A549 (cell line): ENCODE results near the gene SHC2.

Experiments
- KDM1A ChIP-seq: fragments of 200-600 bp; sonication (generic); IDR thresholded peaks from 2 replicates; pipeline ENCODE4 v1.6.1; 2016; ENCODE audit warnings: low read depth, mild to moderate bottlenecking
- KDM5A ChIP-seq: fragments of 200-600 bp; sonication (generic); IDR thresholded peaks from 2 replicates; pipeline ENCODE4 v1.6.1; 2016; ENCODE audit warnings: antibody characterized with exemption, mild to moderate bottlenecking
- TP53 ChIP-seq: fragments of 250-450 bp; sonication (Bioruptor Pico); IDR thresholded peaks from 2 replicates; pipeline ENCODE4 v1.5.0; 2021; ENCODE audit warnings: mild to moderate bottlenecking, moderate library complexity
- TF ChIP-seq, protein P1 (sequence below): IDR thresholded peaks from 2 replicates; pipeline ENCODE4 v1.6.1; 2012; ENCODE audit warnings: low read depth, borderline replicate concordance
- TF ChIP-seq, protein P2 (sequence below): fragments of 150-350 bp; IDR thresholded peaks from 2 replicates; pipeline ENCODE4 v1.6.1; 2014; ENCODE audit warnings: low read depth, mild to moderate bottlenecking, low read length
- TF ChIP-seq, protein P3 (sequence below): fragments of >200 bp; sonication (Bioruptor Twin); formaldehyde crosslinking; IDR thresholded peaks from 3 replicates; pipeline ENCODE4 v1.5.1; 2016
- TF ChIP-seq, protein P4 (sequence below): IDR thresholded peaks from 2 replicates; pipeline ENCODE4 v1.6.1; 2012

DNA sequence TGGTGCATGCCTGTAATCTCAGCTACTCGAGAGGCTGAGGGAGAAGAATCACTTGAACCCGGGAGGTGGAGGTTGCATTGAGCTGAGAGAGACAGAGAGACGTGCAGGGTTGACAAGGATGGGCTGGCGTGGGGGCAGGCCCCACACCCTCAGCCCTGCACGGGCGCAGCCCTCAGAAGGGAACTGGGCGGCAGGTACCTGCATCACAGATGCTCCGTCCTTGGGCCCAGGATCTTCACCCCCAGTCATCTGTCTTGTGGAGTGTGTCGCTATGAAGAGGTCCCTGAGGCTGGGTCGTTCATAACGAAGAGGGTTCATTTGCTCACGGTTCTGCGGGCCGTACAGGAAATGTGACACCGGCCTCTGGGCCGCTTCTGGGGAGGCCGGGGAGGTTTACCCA is 72.1 kb downstream of the SHC2 start:
- TF ChIP-seq, protein P1, sequence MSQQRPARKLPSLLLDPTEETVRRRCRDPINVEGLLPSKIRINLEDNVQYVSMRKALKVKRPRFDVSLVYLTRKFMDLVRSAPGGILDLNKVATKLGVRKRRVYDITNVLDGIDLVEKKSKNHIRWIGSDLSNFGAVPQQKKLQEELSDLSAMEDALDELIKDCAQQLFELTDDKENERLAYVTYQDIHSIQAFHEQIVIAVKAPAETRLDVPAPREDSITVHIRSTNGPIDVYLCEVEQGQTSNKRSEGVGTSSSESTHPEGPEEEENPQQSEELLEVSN: no peak
- TF ChIP-seq, protein P2, sequence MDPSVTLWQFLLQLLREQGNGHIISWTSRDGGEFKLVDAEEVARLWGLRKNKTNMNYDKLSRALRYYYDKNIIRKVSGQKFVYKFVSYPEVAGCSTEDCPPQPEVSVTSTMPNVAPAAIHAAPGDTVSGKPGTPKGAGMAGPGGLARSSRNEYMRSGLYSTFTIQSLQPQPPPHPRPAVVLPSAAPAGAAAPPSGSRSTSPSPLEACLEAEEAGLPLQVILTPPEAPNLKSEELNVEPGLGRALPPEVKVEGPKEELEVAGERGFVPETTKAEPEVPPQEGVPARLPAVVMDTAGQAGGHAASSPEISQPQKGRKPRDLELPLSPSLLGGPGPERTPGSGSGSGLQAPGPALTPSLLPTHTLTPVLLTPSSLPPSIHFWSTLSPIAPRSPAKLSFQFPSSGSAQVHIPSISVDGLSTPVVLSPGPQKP: no peak
- TF ChIP-seq KDM1A (no peak), KDM5A (no peak), TP53 (CRISPR knock-in tag) (no peak)
- TF ChIP-seq, protein P3, sequence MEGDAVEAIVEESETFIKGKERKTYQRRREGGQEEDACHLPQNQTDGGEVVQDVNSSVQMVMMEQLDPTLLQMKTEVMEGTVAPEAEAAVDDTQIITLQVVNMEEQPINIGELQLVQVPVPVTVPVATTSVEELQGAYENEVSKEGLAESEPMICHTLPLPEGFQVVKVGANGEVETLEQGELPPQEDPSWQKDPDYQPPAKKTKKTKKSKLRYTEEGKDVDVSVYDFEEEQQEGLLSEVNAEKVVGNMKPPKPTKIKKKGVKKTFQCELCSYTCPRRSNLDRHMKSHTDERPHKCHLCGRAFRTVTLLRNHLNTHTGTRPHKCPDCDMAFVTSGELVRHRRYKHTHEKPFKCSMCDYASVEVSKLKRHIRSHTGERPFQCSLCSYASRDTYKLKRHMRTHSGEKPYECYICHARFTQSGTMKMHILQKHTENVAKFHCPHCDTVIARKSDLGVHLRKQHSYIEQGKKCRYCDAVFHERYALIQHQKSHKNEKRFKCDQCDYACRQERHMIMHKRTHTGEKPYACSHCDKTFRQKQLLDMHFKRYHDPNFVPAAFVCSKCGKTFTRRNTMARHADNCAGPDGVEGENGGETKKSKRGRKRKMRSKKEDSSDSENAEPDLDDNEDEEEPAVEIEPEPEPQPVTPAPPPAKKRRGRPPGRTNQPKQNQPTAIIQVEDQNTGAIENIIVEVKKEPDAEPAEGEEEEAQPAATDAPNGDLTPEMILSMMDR: no peak
- TF ChIP-seq, protein P4, sequence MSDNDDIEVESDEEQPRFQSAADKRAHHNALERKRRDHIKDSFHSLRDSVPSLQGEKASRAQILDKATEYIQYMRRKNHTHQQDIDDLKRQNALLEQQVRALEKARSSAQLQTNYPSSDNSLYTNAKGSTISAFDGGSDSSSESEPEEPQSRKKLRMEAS: no peak
